ENCODE results near the gene NTRK1.
"Not testable (repeated sequence)": the region's sequence is repeated elsewhere in the genome, so short reads cannot be mapped to it uniquely, and the experiment has no call there.

Gene NTRK1

DNA sequence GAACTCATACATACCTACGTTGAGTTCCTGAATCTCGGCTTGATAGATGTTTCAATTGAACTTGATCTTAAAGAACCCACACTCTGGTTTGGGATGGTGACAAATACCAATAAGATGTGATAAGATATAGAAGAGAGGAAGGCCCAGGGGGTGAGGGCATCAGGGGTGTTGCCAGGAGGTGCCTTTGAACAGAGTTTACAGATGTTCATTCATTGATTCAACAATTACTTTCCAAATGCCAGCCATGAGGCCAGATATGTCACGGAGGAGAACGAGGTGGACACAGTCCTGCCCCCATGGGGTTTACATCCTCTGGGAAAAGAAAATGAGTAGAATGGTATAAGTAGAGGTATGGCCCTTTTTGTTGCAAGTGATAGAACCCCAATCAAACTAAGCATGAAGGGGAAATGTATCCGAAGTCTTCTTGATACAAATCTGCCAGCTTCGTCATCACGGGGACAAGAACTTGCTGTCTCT is 60.4 kb downstream of the NTRK1 start:
- no peak for FAIRE-seq

DNA sequence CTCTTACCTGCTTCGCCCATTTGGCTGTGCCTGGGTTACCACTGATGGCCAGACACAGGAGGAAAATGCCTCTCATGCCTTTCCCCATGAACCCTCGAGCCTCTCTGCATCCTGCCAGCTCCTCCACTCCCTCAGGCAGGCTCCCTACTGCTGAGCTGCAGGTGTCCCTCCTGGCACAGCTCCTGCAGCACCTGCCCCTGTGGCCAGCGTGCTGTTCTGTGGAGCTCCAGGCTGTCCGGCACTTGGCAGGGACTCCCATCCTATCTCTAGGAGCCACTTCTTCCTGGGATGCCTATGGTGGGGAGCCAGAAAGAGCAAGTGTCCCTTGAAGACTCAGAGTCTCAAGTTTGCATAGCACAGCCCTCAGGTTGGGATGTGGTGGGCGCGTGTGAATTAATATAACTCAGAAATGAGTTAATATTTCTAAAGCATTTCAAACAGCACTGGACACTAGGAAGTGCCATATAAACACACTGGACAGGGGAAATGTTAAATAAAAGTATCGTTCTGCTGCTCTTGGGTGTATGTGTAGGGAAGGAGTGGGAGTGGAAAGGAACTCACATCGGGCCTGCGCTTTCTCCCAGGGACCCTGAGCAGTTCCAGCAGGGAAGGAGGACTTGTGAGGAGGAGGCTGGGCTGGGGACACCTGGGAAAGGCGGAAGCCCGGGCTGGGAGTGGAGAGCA is 62.5 kb downstream of the NTRK1 start:
- no peak for FAIRE-seq

DNA sequence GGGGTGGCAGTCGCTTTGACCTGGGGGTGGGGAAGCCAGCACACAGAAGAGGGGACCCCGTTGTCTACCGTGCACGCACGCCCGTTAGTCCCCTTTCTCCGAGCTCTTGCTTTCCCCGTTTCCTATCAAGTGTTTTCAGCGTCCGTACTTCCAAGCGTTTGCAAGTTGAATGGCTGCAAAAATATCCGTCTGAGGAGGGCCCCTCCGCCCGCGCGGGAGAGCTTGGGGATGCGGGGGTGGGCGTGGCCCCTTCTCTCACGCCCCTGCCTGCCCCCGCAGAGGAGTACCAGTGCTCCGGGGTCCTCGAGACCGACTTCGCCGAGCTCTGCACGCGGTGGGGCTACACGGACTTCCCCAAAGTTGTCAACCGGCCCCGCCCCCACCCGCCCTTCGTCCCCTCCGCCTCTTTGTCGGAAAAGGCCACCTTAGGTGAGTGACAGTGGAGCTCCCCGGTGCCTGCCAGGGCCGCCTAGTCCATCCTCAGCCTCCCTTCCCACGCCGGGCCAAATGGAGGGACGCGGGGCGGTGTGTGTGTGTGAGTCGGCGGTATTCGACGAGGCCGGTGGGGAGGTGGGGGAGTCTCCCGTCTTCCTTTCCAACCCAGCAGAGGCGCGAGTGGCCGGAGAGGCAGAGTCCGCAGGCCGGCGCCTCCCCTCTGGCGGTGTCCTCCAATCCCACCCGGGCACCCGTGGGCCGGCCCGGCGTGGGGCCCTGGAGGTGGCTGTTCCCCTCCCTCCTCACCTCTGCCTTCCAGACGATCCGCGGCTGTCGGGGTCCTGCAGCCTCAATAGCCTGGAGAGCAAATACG is 63.2 kb downstream of the NTRK1 start:
- no peak for FAIRE-seq

DNA sequence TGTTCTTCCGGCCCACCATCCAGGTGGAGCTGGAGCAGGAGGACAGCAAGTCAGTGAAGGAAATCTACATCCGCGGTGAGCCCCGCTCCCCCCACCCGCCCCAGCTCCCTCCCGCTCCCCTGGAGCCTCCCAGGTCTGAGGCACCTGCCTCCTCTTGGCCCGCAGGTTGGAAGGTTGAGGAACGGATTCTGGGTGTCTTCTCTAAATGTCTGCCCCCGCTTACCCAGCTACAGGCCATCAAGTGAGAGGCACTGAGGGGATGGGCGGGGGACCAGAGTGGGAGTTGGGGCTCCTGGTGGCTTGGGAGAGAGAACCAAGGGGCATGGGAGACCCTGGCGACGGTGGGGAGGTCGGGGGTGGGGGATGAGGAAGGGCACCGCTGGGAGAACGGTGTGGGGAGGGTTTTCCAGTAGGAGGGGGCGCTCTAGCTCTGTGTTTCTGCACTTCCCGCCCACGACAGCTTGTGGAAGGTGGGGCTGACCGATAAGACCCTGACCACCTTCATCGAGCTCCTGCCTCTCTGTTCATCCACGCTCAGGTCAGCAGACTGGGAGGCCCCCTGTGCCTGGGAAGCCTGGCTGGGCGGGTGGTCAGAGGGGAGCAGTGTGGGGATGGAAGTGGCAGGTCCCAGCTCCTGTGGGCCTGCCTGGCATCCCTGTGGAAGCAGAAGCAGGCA is 64.0 kb downstream of the NTRK1 start:
- FAIRE-seq = no peak

DNA sequence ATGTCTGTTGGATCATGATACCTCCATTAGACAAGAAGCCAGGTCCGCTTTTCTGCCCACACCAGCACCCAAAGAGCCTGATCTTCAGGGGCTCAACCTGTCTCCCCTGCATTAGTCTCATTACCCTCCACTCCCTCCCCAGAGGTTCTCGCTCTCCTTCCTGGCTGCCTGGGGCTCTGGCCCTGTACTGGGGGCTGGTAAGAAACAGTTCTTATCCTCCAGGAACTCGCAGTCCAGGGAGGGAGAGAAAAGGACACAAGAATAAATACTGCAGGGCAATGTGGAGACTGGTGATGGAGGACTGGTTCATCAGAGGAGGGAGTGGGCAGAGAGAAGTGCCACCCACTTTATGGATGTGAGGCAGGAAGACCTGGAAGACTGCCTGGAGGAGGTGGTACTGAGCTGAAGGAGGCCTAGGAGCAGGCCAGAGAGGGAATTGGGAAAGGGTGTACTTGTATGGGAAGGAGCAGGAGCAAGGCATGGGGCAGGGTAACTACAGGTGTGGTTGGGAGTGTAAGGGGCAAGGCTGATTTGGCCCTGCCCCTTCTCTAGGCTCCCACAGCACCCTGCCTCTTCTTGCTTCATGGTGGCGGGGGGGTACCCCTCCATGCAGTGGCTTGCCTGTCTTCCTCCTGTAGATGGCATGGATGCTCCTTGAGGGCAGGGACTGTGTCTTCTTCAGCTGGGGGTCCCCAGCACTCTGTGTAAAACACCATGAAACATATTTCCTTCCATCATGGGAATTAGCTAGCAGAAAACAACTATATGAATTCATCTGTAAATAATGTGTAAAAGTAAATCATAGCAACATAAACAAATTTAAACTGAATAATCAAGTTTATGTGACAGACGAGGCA is 64.7 kb downstream of the NTRK1 start:
- FAIRE-seq = no peak

DNA sequence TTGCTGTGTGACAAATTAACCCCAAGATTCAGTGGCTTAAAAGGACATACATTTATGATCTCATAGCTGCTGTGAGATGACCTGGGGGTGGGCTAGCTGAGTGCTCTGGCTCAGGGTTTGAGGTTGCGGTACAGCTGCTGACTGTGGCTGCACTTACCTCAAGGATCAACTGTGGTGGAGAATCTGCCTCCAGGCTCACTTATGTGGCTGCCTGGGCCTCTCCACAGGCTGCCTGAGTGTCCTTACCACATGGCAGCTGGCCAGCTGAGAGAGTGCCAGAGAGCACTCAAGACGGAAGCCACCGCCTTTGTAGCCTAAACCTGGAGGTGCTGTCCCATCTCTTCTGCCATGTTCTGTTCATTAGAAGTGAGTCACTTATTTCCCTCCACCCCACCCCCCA is 65.5 kb downstream of the NTRK1 start:
- FAIRE-seq = no peak

DNA sequence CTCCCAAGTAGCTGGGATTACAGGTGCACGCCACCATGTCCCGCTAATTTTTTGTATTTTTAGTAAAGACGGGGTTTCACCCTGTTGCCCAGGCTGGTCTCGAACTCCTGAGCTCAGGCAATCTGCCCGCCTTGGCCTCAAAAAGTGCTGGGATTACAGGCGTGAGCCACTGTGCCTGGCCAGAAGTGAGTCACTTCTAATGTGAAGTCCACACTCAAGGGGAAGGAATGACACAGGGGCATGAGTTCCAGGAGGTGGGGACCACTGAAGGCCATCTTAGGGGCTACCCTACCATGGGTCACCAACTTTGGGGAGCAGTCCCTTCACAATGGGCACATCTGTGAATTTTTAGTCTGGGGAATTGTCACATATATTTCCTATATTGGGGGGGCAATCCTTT is 66.0 kb downstream of the NTRK1 start:
- FAIRE-seq = not testable (repeated sequence)

DNA sequence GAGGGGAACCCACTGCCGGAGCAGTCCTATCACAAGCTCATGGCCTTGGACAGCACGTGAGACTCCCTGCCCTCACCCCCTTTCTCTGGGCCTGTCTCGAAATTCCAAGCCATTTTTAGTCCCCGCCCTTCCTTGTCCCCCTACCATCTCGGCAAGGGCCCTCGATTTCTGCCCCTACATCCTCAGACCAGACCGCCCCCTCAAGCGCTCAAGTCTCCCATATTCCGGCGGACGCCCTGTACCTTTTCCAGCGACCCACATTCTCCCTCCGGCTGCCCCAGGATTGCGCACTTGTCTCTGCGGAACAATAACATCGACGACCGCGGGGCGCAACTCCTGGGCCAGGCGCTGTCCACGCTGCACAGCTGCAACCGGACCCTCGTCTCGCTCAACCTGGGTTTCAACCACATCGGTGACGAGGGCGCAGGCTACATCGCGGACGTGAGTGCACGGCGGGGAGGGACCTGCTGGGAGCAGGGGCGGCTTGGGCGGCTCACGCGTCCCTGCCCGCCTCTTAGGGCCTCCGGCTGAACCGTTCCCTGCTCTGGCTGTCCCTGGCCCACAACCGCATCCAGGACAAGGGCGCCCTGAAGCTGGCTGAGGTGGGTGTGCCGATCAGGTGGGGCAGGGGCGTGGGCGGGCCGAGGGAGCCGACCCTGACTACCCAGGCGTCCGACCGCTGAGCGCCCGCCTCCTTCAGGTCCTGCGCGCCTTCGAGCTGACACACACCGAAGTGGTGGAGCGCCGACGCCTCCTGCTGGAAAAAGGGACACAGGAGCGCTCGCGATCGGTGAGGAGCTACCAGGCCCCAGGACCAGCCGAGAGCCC is 66.8 kb downstream of the NTRK1 start:
- FAIRE-seq = no peak

DNA sequence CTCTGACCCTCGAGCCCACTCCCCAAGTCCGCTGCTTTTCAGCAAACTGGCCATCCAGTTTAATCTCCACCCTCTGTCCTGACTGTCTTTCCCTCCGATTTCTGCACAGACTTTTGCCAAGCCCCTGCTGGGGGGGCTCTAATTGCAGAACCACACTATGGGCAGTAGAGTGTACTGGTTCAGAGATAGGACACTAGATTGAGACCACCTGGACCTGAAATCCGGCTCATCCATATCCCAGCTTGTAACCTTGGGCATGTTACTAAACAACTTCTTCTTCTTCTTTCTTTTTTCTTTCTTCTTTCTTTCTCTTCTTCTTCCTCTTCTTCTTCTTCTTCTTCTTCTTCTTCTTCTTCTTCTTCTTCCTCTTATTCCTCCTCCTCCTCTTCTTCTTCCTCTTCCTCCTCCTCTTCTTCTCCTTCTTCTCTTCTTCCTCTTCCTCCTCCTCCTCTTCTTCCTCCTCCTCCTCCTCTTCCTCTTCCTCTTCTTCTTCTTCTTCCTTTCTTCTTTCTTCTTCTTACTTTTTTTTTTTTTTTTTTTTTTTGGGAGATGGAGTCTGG is 67.5 kb downstream of the NTRK1 start:
- FAIRE-seq = no peak

DNA sequence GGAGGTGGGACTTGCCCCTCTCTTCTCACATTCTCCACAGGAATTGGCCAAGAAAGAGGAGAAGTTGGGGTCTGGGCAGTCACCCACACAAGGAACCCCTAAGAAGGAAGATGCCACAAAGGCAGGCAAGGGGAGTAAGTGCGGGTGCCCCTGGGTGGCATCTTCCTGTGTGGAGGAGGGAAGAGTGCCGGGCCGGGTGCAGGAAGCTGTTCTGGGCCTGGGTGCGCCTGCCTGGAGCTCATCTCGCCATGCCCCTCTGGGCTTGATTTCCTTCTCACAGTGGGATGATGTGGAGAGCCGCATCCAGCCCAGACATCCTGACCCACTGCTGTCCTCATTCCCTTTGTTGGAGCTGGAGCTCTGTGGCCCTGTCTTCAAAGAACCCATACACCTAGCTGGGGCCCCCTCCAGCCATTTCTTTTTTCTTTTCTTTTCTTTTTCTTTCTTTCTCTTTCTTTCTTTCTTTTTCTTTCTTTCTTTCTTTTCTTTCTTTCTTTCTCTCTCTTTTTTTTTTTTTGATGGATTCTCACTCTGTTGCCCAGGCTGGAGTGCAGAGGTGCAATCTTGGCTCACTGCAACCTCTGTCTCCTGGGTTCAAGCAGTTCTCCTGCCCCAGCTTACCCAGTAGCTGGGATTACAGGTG is 69.1 kb downstream of the NTRK1 start:
- FAIRE-seq = no peak

DNA sequence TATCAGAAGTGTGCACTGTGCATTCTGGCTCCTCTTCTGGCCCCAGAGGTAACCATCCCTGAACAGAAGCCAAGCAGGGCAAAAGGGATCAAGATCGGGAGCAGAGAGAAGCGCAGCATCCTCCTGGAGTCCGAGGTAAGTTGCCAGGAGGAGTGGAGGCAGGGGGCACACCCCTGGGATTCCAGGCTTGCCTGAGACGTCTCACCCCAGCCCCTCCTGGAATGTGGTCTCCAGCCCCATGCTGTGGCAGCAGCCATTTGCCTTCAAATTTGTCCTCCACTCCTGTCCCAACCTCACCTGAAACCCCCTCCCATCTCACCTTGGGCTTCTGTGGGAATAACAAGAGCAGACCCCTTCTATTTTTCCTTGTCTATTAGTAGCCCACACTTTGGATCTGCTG is 69.8 kb downstream of the NTRK1 start:
- no peak for FAIRE-seq
